Spinal cord (tissue), 10 donors: ENCODE data around the gene KRTAP1-5. TPM values are rescaled to one million over a fixed set of nuclear protein-coding genes. Genes with fewer than 3 reads are reported as not detected.
"Not testable (repeated sequence)": the region's sequence is repeated elsewhere in the genome, so short reads cannot be mapped to it uniquely, and the experiment has no call there.

ENCODE experiments used
- DNase-seq, 6 donors: peaks; one replicate each; pipeline versions ENCODE4 v3.0.0 to v3.0.0-alpha.2; 2013 to 2015; ENCODE audit warnings: low spot score in 6 of 6, low read depth in 4 of 6
- H3K27ac ChIP-seq: one replicate; pipeline ENCODE4 v1.5.1; 2013; ENCODE audit warnings: low read depth, low read length, control low read depth
- H3K27me3 ChIP-seq: one replicate; pipeline ENCODE4 v1.6.1; 2013; ENCODE audit warnings: low read length; ENCODE audit not compliant: control insufficient read depth, insufficient read depth
- H3K36me3 ChIP-seq: one replicate; pipeline ENCODE4 v1.6.1; 2013; ENCODE audit warnings: low read length; ENCODE audit not compliant: control insufficient read depth, insufficient read depth
- H3K4me1 ChIP-seq: one replicate; pipeline ENCODE4 v1.6.1; 2013; ENCODE audit warnings: low read length; ENCODE audit not compliant: control insufficient read depth, insufficient read depth
- H3K4me3 ChIP-seq: one replicate; pipeline ENCODE4 v1.5.1; 2013; ENCODE audit warnings: low read depth, low read length, control low read depth
- H3K9me3 ChIP-seq: one replicate; pipeline ENCODE4 v1.6.1; 2013; ENCODE audit warnings: low read length; ENCODE audit not compliant: control insufficient read depth, insufficient read depth
- WGBS: methylation state at CpG from one replicate; pipeline ENCODE4 v1.1.5; 2013; ENCODE audit warnings: missing lambda C conversion rate; ENCODE audit not compliant: insufficient coverage; 5-methylcytosine and 5-hydroxymethylcytosine counted together
- polyA plus RNA-seq, 2 donors: library from polyadenylated mRNA; unstranded; fragments of 120-200 nt; gene quantifications; one replicate each; pipeline ENCODE4 v1.2.1, GENCODE V29; 2013; ENCODE audit not compliant: insufficient read length in 2 of 2
- total RNA-seq, 2 donors: library from RNA; depleted of rRNA in 1 of 2; stranded (reverse); fragments of 120-200 nt in 1 of 2; fragments of >200 nt in 1 of 2; gene quantifications; one replicate each; pipeline versions ENCODE4 v1.2.3 to v1.2.4, GENCODE V29; 2013 to 2014
- donor health status: healthy.

The KRTAP1-5 gene
- total and polyA plus RNA-seq, 4 donors = not detected

GRCh38 chr17:41049110-41049509 is 22.1 kb upstream of the KRTAP1-5 start:
- Histone ChIP-seq H3K4me3 (no peak overlapping the region), H3K9me3 (no peaks in the 10 kb centered on the region), H3K27me3 (no peaks in the 10 kb centered on the region), H3K27ac (no peak overlapping the region), H3K36me3 (no peaks in the 10 kb centered on the region), H3K4me1 (no peaks in the 10 kb centered on the region)
- DNase-seq = no peak
- 56% methylated on average over 2 of the region's 2 CpGs for WGBS

DNA sequence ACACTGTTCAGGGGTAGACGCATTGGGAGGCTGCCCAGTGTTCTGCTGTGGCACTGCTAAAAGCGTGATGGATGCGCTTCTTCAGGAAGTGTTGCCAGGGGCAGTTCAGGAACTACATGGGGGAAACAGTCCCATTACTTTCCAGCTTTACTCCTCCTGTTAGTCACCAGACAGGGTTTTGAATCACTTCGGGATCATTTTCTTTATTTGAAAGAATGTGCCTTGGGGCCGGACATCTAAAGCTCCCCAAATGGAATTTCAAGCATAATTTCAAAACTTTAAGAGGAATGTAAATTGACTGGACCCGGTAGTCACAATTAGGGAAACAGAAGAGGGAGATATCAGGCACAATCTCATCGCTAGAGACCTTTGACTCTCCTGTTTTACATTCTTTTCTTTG is 21.4 kb upstream of the KRTAP1-5 start:
- no peaks in the 10 kb centered on the region for H3K27me3 ChIP-seq
- H3K4me1 ChIP-seq = no peaks in the 10 kb centered on the region
- H3K9me3 ChIP-seq = no peaks in the 10 kb centered on the region
- no peaks in the 10 kb centered on the region for H3K36me3 ChIP-seq
- peak in 1 of 6 donors; percentile 4 for DNase-seq
- H3K4me3 ChIP-seq = no peak overlapping the region
- no peak overlapping the region for H3K27ac ChIP-seq
- 73% methylated on average over 3 of the region's 7 CpGs for WGBS

GRCh38 chr17:41046735-41047465 is 19.9 kb upstream of the KRTAP1-5 start, which contains the start of gene KRTAP2-1:
Gene KRTAP2-1 (minus strand): TSS chr17:41047316. CDS start chr17:41047267, 49 bp downstream.
- H3K4me1 ChIP-seq, H3K4me3 ChIP-seq, H3K36me3 ChIP-seq, H3K27me3 ChIP-seq, DNase-seq, H3K9me3 ChIP-seq, H3K27ac ChIP-seq: not testable (repeated sequence)
- WGBS = 44% methylated on average over 5 of the region's 33 CpGs

DNA sequence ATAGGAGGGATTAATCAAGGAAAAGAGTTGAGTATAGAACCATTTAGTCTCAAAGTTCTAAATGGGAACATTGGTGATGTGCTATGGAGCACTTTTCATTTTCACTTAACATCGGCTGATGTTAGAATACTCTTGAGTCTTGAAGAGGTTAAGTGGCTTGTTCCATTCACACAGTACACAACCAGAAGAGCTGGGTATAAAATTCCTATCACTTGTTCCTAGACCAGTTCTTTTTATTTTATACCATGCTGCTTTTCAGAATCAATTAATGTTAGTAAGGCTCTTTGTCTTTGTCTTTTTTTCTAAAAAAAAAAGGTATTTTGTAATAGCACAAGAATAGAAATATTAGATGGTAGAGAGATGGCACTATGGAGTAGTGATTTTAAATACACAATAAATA is 15.9 kb upstream of the KRTAP1-5 start:
- no CpG with 5 or more reads among the region's 1 CpG for WGBS

DNA sequence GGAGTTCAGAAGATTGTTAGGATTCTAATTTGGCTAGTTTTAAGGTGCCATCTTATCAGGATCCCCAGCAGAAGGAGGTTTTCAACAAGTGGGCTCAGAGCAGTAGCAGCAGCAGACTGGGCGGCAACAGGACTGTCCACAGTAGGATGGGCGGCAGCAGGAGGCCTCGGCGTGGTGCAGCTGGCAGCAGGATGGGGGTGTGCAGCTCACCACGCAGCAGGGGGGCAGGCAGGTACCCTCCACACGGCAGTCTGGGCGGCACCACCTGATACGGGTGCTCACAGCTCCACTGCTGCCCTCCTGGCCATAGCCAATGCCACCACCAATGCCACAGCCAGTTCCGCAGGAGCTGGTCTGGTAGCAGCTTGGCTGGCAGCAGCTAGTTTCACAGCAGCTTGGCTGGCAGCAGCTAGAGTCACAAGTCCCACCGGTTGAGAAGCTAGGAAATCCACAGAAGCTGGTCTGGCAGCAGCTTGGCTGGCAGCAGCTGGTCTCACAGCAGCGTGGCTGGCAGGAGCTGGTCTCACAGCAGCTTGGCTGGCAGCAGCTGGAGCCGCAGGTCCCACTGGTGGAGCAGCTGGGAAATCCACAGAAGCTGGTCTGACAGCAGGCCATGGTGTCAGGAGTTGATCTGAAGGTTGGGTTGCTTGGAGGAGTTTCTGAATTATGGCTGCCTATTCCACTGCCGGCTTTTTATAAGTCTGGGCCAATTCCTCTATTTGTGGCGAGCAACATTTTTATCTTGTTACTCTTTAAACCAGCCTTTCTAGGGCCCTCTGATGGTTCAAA is 14.0 kb upstream of the KRTAP1-5 start, which contains the start of gene KRTAP1-1:
Gene KRTAP1-1 (minus strand): TSS at position 668 of the 789 bp plus-strand sequence. CDS start 53 bp downstream, at position 615.
- not testable (repeated sequence) for H3K4me1 ChIP-seq

More for the DNA sequence above, 15.9 kb upstream of the KRTAP1-5 start:
- no peaks in the 10 kb centered on the region for H3K4me1 ChIP-seq
- H3K27me3 ChIP-seq = no peaks in the 10 kb centered on the region
- no peaks in the 10 kb centered on the region for H3K9me3 ChIP-seq
- no peaks in the 10 kb centered on the region for H3K36me3 ChIP-seq
- H3K4me3 ChIP-seq = no peak overlapping the region
- DNase-seq = no peak
- no peak overlapping the region for H3K27ac ChIP-seq

DNA sequence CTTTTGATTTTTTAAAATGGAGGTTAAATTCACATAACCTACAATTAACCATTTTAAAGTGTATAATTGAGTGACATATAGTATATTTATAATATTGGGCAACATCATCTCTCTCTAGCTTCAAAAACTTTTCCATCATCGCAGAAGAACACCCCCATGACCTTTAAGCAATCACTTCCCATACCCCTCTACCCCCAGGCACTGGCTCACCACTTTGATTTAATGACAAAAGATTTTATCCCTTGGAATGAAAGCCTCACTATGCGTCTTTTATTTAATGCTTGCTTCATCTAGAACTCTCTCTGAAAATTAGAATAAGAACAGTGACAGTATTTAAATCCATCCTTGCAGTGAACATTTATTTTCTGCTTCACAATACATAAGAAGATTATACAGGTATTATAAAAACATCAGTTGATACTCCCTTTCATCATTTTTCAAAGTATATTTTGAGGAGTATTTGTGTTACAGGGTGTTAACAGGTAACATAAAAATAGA is 10.9 kb upstream of the KRTAP1-5 start:
- Histone ChIP-seq H3K4me3 (no peak overlapping the region), H3K36me3 (no peaks in the 10 kb centered on the region), H3K27me3 (no peaks in the 10 kb centered on the region), H3K4me1 (no peaks in the 10 kb centered on the region), H3K27ac (no peak overlapping the region), H3K9me3 (no peaks in the 10 kb centered on the region)
- no peak for DNase-seq
- WGBS = 63% methylated on average over 1 of the region's 2 CpGs

More for the DNA sequence above, 14.0 kb upstream of the KRTAP1-5 start, which contains the start of gene KRTAP1-1:
- not testable (repeated sequence) for H3K27me3 ChIP-seq, H3K4me3 ChIP-seq, H3K27ac ChIP-seq, H3K9me3 ChIP-seq, H3K36me3 ChIP-seq
- WGBS = 74% methylated on average over 11 of the region's 14 CpGs
- peak in 3 of 6 donors; percentile 5 to 55 (median 6) for DNase-seq

GRCh38 chr17:41034346-41034935 is 7.4 kb upstream of the KRTAP1-5 start, which contains the start of gene KRTAP1-3:
Gene KRTAP1-3 (minus strand): TSS chr17:41034874. CDS start chr17:41034821, 53 bp downstream.
- 88% methylated on average over 7 of the region's 10 CpGs for WGBS
- DNase-seq = peak in 1 of 6 donors; percentile 41
- not testable (repeated sequence) for H3K36me3 ChIP-seq

GRCh38 chr17:41029633-41030245 is 2.7 kb upstream of the KRTAP1-5 start, which contains the start of gene KRTAP1-4:
Gene KRTAP1-4 (minus strand): TSS chr17:41030195. CDS start chr17:41030078, 117 bp downstream.
- Histone ChIP-seq H3K27me3 (no peaks in the 10 kb centered on the region), H3K27ac (no peak within 1 kb of the TSS), H3K4me3 (no peak within 1 kb of the TSS), H3K36me3 (no peaks in the 10 kb centered on the region), H3K4me1 (no peaks in the 10 kb centered on the region), H3K9me3 (no peaks in the 10 kb centered on the region)
- no peak for DNase-seq
- WGBS = 78% methylated on average over 10 of the region's 12 CpGs

More at GRCh38 chr17:41034346-41034935, 7.4 kb upstream of the KRTAP1-5 start, which contains the start of gene KRTAP1-3:
- not testable (repeated sequence) for H3K27me3 ChIP-seq, H3K4me3 ChIP-seq, H3K9me3 ChIP-seq, H3K27ac ChIP-seq, H3K4me1 ChIP-seq

GRCh38 chr17:41024697-41025096 is 2.3 kb downstream of the KRTAP1-5 start:
- Histone ChIP-seq H3K4me3 (no peak overlapping the region), H3K36me3 (no peaks in the 10 kb centered on the region), H3K9me3 (no peaks in the 10 kb centered on the region), H3K27me3 (no peaks in the 10 kb centered on the region), H3K27ac (no peak overlapping the region), H3K4me1 (no peaks in the 10 kb centered on the region)
- DNase-seq = no peak
- WGBS = 83% methylated on average over 1 of the region's 3 CpGs
